ENCODE data around the gene POTEF.
"Not testable (repeated sequence)": the region's sequence is repeated elsewhere in the genome, so short reads cannot be mapped to it uniquely, and the experiment has no call there.

The POTEF gene

DNA sequence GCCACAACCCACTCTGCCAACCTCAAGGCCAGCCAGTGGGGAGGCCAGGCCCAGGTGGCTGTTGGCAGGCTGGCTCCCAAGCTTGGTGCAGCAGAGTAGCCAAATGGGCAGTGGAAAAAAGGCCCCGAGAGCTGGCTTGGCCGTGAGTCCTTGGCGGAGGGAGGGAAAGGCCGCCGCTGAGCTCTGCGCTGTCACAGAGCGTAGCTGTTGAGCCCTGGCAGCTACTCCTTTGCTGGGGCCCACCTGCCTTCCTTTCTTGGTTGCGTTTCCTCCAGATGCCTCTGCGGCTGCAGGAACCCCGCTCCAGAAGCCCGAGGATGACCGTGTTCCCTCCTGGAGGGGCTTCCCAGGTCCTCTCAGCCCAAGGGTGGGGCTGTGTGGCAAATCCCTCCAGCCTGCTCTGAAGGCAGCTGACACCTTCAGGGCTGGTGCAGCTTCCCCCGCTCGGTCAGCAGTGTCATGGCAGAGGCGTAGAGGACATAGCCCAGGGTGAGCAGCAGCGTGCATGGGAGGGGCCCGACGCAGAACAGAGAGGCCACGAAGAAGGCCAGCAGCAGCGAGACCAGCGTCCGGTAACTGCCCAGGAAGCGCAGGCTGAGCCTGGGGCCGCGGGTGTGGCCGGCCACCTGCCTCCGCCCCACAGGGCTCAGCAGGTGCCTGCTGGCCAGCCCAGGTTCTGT, 23.3 kb upstream of the POTEF start:
- not testable (repeated sequence) for H3K27ac ChIP-seq (ENCODE audit: low read depth, low read length, severe bottlenecking); H3K9me3 ChIP-seq (ENCODE audit: control insufficient read depth, low read length); H3K4me1 ChIP-seq (ENCODE audit: control insufficient read depth, insufficient read depth, low read length, poor library complexity, severe bottlenecking); H3K4me3 ChIP-seq (ENCODE audit: extremely low read depth, insufficient read depth, low read length, poor library complexity, severe bottlenecking)
- peaks cover 26% of the 10 kb centered on the region for H3K36me3 ChIP-seq (ENCODE audit: control insufficient read depth, insufficient read depth, low read length)
- 94 to 97% methylated on average over 8 to 23 of the region's 27 CpGs for WGBS, 2 experiments (ENCODE audit: insufficient coverage in 2 of 2)

DNA sequence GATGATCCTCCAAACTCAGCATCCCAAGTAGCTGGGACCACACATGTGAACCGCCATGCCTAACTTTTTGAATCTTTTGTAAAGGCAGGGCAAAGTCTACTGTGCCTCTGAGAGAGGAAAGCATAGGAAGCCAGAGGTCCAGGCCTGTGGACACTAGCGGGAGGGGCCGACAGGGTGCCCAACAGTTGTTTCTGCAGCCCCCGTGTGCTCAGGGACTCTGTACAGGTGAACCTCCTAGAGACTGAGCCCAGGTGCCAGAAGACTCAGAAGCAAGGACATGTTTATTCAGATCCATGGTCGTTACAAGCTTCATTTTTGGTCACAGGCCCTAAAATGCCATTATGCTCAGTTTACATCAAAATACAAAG, 22.1 kb upstream of the POTEF start:
- not testable (repeated sequence) for H3K4me1 ChIP-seq (ENCODE audit: control insufficient read depth, insufficient read depth, low read length, poor library complexity, severe bottlenecking); H3K27ac ChIP-seq (ENCODE audit: low read depth, low read length, severe bottlenecking); H3K4me3 ChIP-seq (ENCODE audit: extremely low read depth, insufficient read depth, low read length, poor library complexity, severe bottlenecking); H3K9me3 ChIP-seq (ENCODE audit: control insufficient read depth, low read length)
- H3K36me3 ChIP-seq (ENCODE audit: control insufficient read depth, insufficient read depth, low read length) = peaks cover 26% of the 10 kb centered on the region
- 75 to 92% methylated on average over 2 to 4 of the region's 5 CpGs for WGBS, 2 experiments (ENCODE audit: insufficient coverage in 2 of 2)

DNA sequence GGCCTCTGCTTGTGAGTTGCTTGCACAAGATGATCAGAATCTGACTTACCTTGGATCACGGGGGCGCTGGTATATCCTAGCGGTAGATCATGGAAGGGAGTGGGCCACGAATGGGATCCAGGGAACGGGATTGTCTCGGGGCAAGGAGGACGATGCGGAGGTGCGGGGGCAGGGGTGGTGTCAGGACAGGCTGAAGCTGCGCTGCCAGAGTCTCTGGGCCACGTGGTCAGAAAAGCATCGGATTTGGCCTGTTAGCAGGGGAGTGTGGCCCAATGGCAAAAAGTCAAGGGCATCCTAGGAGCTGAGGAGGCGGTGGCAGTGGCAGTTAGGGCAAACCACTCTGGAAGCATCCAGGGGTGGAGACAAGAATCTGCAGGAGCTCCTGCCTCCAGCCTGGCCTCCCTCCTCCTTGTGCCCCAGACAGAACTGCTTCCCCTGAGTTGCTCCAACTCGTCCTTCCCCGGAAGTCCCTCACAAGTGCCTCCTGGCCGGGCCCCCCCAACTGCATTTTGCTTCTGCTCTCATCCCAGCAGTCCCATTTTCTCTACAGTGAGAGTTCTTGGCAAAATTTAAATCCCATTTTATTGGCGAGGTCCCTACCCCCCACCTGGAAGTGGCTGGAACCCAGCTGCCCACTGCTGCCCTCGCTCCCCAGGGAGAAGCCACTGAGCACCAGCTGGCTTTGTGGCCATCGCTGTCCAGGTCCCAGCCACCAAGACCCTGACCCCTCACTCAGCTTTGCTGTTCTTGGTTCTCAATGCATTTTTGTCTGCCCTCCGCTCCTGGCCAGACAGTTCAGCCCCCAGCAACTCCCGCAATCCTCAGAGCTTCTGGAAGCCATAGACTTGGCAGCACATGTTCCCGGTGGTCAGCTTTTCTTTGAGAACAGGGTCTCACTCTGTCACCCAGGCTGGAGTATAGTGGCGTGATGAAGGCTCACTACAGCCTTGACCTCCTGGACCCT, 21.4 kb upstream of the POTEF start:
- no peaks in the 10 kb centered on the region for H3K9me3 ChIP-seq (ENCODE audit: control insufficient read depth, low read length)
- H3K4me1 ChIP-seq (ENCODE audit: control insufficient read depth, insufficient read depth, low read length, poor library complexity, severe bottlenecking) = no peaks in the 10 kb centered on the region
- H3K4me3 ChIP-seq (ENCODE audit: extremely low read depth, insufficient read depth, low read length, poor library complexity, severe bottlenecking) = no peak overlapping the region
- H3K27ac ChIP-seq (ENCODE audit: low read depth, low read length, severe bottlenecking) = no peak overlapping the region
- WGBS, 2 experiments (ENCODE audit: insufficient coverage in 2 of 2) = 90 to 92% methylated on average over 17 to 22 of the region's 23 CpGs
- H3K36me3 ChIP-seq (ENCODE audit: control insufficient read depth, insufficient read depth, low read length) = peaks cover 22% of the 10 kb centered on the region

DNA sequence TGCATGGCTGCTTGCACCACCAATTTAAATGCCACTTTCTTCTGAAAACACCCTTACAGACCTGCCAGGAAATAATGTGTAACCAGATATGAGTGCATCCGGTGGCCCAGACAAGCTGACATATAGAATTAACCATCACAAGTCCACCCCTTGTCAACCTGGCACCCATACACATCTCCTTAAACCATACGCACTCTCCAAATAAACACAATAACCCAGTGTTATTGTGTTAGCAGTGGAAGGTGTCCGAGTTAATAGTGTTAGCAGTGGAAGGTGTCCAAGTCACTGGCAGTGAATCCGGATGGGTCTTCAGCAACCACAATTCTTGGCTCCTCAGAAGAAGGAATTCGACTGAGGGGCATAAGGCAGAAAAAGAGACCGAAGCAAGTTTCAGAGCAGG, 19.5 kb upstream of the POTEF start:
- not testable (repeated sequence) for H3K4me1 ChIP-seq (ENCODE audit: control insufficient read depth, insufficient read depth, low read length, poor library complexity, severe bottlenecking); H3K36me3 ChIP-seq (ENCODE audit: control insufficient read depth, insufficient read depth, low read length); H3K27ac ChIP-seq (ENCODE audit: low read depth, low read length, severe bottlenecking); H3K4me3 ChIP-seq (ENCODE audit: extremely low read depth, insufficient read depth, low read length, poor library complexity, severe bottlenecking); H3K9me3 ChIP-seq (ENCODE audit: control insufficient read depth, low read length)
- 88 to 93% methylated on average over 2 to 3 of the region's 6 CpGs for WGBS, 2 experiments (ENCODE audit: insufficient coverage in 2 of 2)

GRCh38 chr2:130145006-130145414, 16.0 kb upstream of the POTEF start, which contains the start of gene CCDC74B:
Gene CCDC74B (minus strand): TSS chr2:130145112. CDS start chr2:130144996, 116 bp downstream.
- not testable (repeated sequence) for H3K4me1 ChIP-seq (ENCODE audit: control insufficient read depth, insufficient read depth, low read length, poor library complexity, severe bottlenecking); H3K9me3 ChIP-seq (ENCODE audit: control insufficient read depth, low read length); H3K36me3 ChIP-seq (ENCODE audit: control insufficient read depth, insufficient read depth, low read length)
- Histone ChIP-seq H3K4me3 (ENCODE audit: extremely low read depth, insufficient read depth, low read length, poor library complexity, severe bottlenecking) (peak within 1 kb of the TSS; percentile 31), H3K27ac (ENCODE audit: low read depth, low read length, severe bottlenecking) (peak within 1 kb of the TSS; percentile 16)
- WGBS, 2 experiments (ENCODE audit: insufficient coverage in 2 of 2) = 0 to 4% methylated on average over 6 to 20 of the region's 30 CpGs

- not testable (repeated sequence) for H3K27ac ChIP-seq (ENCODE audit: low read depth, low read length, severe bottlenecking); H3K4me1 ChIP-seq (ENCODE audit: control insufficient read depth, insufficient read depth, low read length, poor library complexity, severe bottlenecking); H3K36me3 ChIP-seq (ENCODE audit: control insufficient read depth, insufficient read depth, low read length); H3K9me3 ChIP-seq (ENCODE audit: control insufficient read depth, low read length)
- 61 to 82% methylated on average over 10 to 16 of the region's 28 CpGs for WGBS, 2 experiments (ENCODE audit: insufficient coverage in 2 of 2)
- peak overlapping the region; percentile 14 for H3K4me3 ChIP-seq (ENCODE audit: extremely low read depth, insufficient read depth, low read length, poor library complexity, severe bottlenecking)
Measured at GRCh38 chr2:130143266-130144039, 14.4 kb upstream of the POTEF start.

DNA sequence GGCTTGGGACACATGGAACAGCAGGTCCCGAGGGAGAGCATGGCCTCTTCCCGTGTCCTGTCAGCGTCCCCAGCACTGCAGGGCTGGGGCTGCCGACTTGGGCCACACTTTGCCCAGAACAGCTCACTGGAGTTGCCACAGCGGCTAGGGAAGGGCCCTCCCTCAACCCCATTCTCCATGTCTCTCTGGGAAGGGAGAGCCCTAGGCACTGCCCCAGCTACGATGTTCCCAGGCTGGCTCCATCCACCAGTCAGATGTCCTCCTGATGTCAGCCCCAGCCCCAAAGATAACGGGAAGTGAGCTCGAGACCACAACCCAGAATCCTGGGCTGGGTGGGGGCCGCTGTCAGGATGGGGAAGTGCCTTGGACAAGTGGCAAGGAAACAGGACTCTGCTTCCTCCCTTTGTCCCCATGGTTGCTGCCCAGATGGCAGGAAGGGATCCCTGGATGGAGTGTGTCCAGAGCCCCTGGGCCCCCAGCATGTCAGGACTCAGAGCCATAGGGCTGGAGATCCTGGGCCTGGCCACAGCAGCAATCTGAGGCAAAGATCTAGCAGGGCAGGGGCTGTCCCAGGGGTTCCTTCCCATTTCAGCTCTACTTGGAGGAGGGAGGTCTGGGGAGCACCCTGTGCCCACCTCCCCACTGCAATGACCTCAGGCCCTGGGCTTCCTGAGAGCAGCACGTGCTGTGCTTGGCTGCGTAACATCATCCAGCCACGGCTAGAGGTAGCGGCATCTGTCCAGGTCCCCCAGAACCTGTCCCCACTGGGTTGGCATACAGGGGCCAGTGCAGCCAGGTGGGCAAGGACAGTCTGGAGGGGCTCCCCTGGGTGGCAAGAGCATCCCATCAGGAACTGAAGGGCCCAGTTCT, 13.6 kb upstream of the POTEF start:
- not testable (repeated sequence) for H3K4me3 ChIP-seq (ENCODE audit: extremely low read depth, insufficient read depth, low read length, poor library complexity, severe bottlenecking); H3K27ac ChIP-seq (ENCODE audit: low read depth, low read length, severe bottlenecking); H3K4me1 ChIP-seq (ENCODE audit: control insufficient read depth, insufficient read depth, low read length, poor library complexity, severe bottlenecking); H3K9me3 ChIP-seq (ENCODE audit: control insufficient read depth, low read length); H3K36me3 ChIP-seq (ENCODE audit: control insufficient read depth, insufficient read depth, low read length)
- 89 to 93% methylated on average over 4 to 5 of the region's 13 CpGs for whole genome bisulfite sequencing, 2 experiments (ENCODE audit: insufficient coverage in 2 of 2)

DNA sequence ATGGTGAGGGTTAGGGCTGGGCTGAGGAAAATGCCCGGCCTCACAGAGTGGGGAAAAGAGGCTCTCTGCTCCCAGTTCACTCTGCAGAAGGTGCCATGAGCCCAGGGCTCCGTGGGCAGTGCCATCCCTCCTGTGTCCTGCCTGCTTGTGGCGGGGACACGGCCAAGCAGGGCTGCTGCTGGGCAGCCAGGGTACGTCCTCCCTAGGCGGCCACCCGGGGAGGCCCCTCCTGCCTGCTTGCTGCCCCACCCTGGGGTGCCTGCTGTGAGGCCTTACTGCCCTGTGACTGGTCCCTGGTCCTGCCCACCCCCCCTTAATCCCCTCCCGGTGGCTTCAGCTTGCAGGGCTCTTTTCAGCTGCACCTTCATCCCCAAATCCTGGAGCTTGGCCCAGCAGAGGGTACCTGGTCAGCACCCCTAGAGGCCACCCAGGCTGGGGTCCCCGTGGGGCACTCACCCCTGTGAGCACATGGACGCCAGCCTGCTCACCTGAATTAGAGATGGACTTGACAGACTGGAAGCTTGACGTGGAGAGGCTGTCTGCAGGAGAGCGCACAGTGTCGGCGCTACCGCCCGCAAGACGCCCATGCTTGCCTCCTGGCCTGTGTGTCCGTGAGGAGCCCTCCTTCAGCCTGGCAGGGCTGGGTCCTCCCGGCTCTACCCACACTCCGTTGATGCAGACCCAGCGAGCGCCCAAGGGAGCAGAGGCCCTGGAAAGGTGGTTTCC, 12.8 kb upstream of the POTEF start:
- WGBS, 2 experiments (ENCODE audit: insufficient coverage in 2 of 2) = 80 to 89% methylated on average over 1 to 10 of the region's 22 CpGs
- not testable (repeated sequence) for H3K27ac ChIP-seq (ENCODE audit: low read depth, low read length, severe bottlenecking); H3K36me3 ChIP-seq (ENCODE audit: control insufficient read depth, insufficient read depth, low read length); H3K4me1 ChIP-seq (ENCODE audit: control insufficient read depth, insufficient read depth, low read length, poor library complexity, severe bottlenecking); H3K4me3 ChIP-seq (ENCODE audit: extremely low read depth, insufficient read depth, low read length, poor library complexity, severe bottlenecking); H3K9me3 ChIP-seq (ENCODE audit: control insufficient read depth, low read length)

DNA sequence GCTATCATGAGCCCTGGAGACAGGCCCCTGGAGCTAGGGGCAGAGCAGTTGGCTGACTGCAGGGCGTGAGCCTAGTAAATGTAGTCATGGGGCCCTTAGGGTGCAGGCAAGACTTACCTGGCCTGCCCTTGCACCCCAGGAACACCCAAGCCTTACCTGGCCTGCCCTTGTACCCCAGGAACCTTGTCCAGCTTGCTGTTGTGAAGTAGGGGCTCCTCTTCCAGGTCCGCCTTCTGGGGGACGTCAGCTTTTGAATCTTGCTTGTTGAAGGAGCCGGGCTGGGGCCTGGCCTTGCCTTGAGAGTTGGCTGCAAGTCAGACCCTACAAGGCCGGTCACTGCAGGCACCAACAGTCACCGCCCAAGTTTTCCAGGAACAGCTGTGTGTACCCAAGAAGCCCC, 12.0 kb upstream of the POTEF start:
- H3K36me3 ChIP-seq (ENCODE audit: control insufficient read depth, insufficient read depth, low read length); H3K4me3 ChIP-seq (ENCODE audit: extremely low read depth, insufficient read depth, low read length, poor library complexity, severe bottlenecking); H3K27ac ChIP-seq (ENCODE audit: low read depth, low read length, severe bottlenecking); H3K9me3 ChIP-seq (ENCODE audit: control insufficient read depth, low read length); H3K4me1 ChIP-seq (ENCODE audit: control insufficient read depth, insufficient read depth, low read length, poor library complexity, severe bottlenecking): not testable (repeated sequence)
- WGBS, 2 experiments (ENCODE audit: insufficient coverage in 2 of 2) = no CpG with 5 or more reads among the region's 6 CpGs

All from mesodermal cell (in vitro differentiated cells).